HuH-7 (cell line): ENCODE results near the gene TMEM234.

Experiments used
- DNase-seq: peaks from one replicate; pipeline ENCODE4 v3.0.0; 2011; ENCODE audit warnings: low spot score

TMEM234 gene

GRCh38 chr1:32239790-32240139 lies 17.6 kb upstream of the TMEM234 start:
- no peak for DNase-seq

GRCh38 chr1:32239337-32239736 lies 17.2 kb upstream of the TMEM234 start:
- no peak for DNase-seq

GRCh38 chr1:32234792-32235191 lies 12.6 kb upstream of the TMEM234 start:
- no peak for DNase-seq

- DNase-seq: no peak
These were observed 10.6 kb upstream of the TMEM234 start for GRCh38 chr1:32232558-32233304.

GRCh38 chr1:32231843-32232432 lies 9.8 kb upstream of the TMEM234 start:
- DNase-seq: no peak

- no peak for DNase-seq
These were observed 6.6 kb upstream of the TMEM234 start for GRCh38 chr1:32228771-32229170.

- no peak for DNase-seq
These were observed 2.1 kb upstream of the TMEM234 start for GRCh38 chr1:32224285-32224684.

GRCh38 chr1:32223683-32224082 lies 1.5 kb upstream of the TMEM234 start:
- no peak for DNase-seq

- no peak for DNase-seq
These were observed 573 bp downstream of the TMEM234 start for GRCh38 chr1:32221581-32221979.

- DNase-seq: no peak
These were observed 1.2 kb downstream of the TMEM234 start for GRCh38 chr1:32220746-32221580.

GRCh38 chr1:32219022-32219421 lies 3.1 kb downstream of the TMEM234 start:
- no peak for DNase-seq

- no peak for DNase-seq
These were observed 5.6 kb downstream of the TMEM234 start for GRCh38 chr1:32216566-32216965.

GRCh38 chr1:32215629-32216480 lies 6.3 kb downstream of the TMEM234 start:
- DNase-seq: peak; percentile 80

- no peak for DNase-seq
These were observed 13.2 kb downstream of the TMEM234 start, which contains the start of gene DCDC2B for GRCh38 chr1:32208891-32209328. TSS of gene DCDC2B (plus strand) at chr1:32209089. CDS start at chr1:32209094, 5 bp downstream.

GRCh38 chr1:32208469-32208868 lies 13.7 kb downstream of the TMEM234 start:
- DNase-seq: no peak

- peak; percentile 93 for DNase-seq
These were observed 16.5 kb downstream of the TMEM234 start, which contains the start of gene IQCC for GRCh38 chr1:32205401-32206370. TSS of gene IQCC (plus strand) at chr1:32205671. CDS start at chr1:32205682, 11 bp downstream.

GRCh38 chr1:32204943-32205361 lies 17.2 kb downstream of the TMEM234 start:
- no peak for DNase-seq

- DNase-seq: peak; percentile 39
These were observed 20.9 kb downstream of the TMEM234 start for GRCh38 chr1:32201011-32201855.

GRCh38 chr1:32200226-32201010 lies 21.7 kb downstream of the TMEM234 start, which contains the start of gene CCDC28B:
TSS of gene CCDC28B (plus strand) at chr1:32200595. CDS start at chr1:32201936, 1,341 bp downstream.
- DNase-seq: peak; percentile 79
